ENCODE measurements around the gene CHMP3. TPM values are rescaled to one million over a fixed set of nuclear protein-coding genes. Genes with fewer than 3 reads are reported as not detected.

The CHMP3 gene
- total RNA-seq, 1 experiment from 2014 or later, result 129 TPM

DNA sequence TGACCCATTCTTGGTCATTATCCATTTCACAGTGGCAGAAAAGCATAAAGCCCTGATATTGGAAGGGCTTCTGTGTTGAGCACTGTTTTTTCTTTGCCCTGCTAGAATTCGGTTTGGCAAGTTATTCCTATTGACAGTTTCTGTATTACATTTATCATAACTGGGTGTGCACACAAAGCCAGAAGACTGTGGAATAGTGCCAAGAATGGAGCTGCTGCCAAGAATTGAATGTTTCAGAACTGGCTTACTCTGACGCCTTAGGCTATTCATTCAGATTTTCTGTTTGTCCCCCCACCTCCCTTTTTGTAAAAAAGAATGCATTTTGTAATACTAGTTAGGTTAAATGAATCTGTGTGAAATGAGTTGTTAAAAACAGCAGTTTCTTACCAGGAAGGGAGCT is 109.4 kb downstream of the CHMP3 start:
- Histone ChIP-seq H3K36me3 (ENCODE audit: control insufficient read depth, insufficient read depth, low read length) (peaks cover 37% of the 10 kb centered on the region), H3K4me1 (ENCODE audit: control insufficient read depth, insufficient read depth, low read length) (no peaks in the 10 kb centered on the region), H3K4me3 (ENCODE audit: low read depth in 2 of 2, low read length in 2 of 2) (no peak overlapping the region), H3K27me3 (ENCODE audit: control insufficient read depth, insufficient read depth, low read length) (no peaks in the 10 kb centered on the region), H3K9me3 (ENCODE audit: control insufficient read depth, insufficient read depth, low read depth, low read length) (no peaks in the 10 kb centered on the region), H3K27ac (ENCODE audit: low read length) (no peak overlapping the region)
- TF ChIP-seq POLR2AphosphoS5 (IDR thresholded peaks at IDR 0.05; ENCODE audit: low read depth, low read length), result no peak
- no peak for TF ChIP-seq TCF7L2 (IDR thresholded peaks at IDR 0.05; ENCODE audit: low read depth, low read length)
- TF ChIP-seq, protein P1, sequence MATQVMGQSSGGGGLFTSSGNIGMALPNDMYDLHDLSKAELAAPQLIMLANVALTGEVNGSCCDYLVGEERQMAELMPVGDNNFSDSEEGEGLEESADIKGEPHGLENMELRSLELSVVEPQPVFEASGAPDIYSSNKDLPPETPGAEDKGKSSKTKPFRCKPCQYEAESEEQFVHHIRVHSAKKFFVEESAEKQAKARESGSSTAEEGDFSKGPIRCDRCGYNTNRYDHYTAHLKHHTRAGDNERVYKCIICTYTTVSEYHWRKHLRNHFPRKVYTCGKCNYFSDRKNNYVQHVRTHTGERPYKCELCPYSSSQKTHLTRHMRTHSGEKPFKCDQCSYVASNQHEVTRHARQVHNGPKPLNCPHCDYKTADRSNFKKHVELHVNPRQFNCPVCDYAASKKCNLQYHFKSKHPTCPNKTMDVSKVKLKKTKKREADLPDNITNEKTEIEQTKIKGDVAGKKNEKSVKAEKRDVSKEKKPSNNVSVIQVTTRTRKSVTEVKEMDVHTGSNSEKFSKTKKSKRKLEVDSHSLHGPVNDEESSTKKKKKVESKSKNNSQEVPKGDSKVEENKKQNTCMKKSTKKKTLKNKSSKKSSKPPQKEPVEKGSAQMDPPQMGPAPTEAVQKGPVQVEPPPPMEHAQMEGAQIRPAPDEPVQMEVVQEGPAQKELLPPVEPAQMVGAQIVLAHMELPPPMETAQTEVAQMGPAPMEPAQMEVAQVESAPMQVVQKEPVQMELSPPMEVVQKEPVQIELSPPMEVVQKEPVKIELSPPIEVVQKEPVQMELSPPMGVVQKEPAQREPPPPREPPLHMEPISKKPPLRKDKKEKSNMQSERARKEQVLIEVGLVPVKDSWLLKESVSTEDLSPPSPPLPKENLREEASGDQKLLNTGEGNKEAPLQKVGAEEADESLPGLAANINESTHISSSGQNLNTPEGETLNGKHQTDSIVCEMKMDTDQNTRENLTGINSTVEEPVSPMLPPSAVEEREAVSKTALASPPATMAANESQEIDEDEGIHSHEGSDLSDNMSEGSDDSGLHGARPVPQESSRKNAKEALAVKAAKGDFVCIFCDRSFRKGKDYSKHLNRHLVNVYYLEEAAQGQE (IDR thresholded peaks at IDR 0.05; ENCODE audit: insufficient read depth in 1 of 2, low read depth in 2 of 2, low read length in 1 of 2), result no peak
- no peak for TF ChIP-seq CTCF (IDR thresholded peaks at IDR 0.05)
- no peak for TF ChIP-seq SIN3A (IDR thresholded peaks at IDR 0.05; ENCODE audit: borderline replicate concordance, insufficient read depth, low read depth, low read length)
- BruUV-seq (replicated peaks), result no TSS peak
- in situ Hi-C loops (cut with HindIII; ENCODE audit: low pct_unique_long_range_greater_than_20kb, low sequenced_read_pairs), result no loop called here
- intact Hi-C loops (cut with micrococcal nuclease; ENCODE audit: unreplicated experiment), result no loop called here
- ChIA-PET CTCF (no interaction called here), POLR2A (no interaction called here)
- no peak for ATAC-seq
- DNase-seq (ENCODE audit: low read depth, low spot score), result no peak

Other genes starting within 250 kb of the CHMP3 start
- 0.23 TPM for gene REEP1, start 225.8 kb downstream of the CHMP3 start, total RNA-seq (2021; ENCODE audit: unreplicated experiment)
- 48.4 TPM for gene KDM3A, start 122.1 kb downstream of the CHMP3 start, total RNA-seq (2021; ENCODE audit: unreplicated experiment)
- gene RNF103, start 60.4 kb upstream of the CHMP3 start, total RNA-seq (2021; ENCODE audit: unreplicated experiment), result 37.6 TPM
- gene RMND5A, start 156.8 kb upstream of the CHMP3 start, total RNA-seq (2021; ENCODE audit: unreplicated experiment), result 42.8 TPM
- gene CD8A, start 227.5 kb upstream of the CHMP3 start, total RNA-seq (2021; ENCODE audit: unreplicated experiment), result 0.41 TPM

Data from Panc1 (cell line).